Skeletal muscle satellite cell (primary cell): Measurements from ENCODE around the gene HTR2A.

Experiments
- H3K27me3 ChIP-seq: 2 replicates; pipeline ENCODE4 v1.7.0; 2013; ENCODE audit warnings: low read length; ENCODE audit not compliant: control insufficient read depth, insufficient read depth
- H3K36me3 ChIP-seq: 2 replicates; pipeline ENCODE4 v1.7.0; 2013; ENCODE audit warnings: mild to moderate bottlenecking, control low read depth, low read length; ENCODE audit not compliant: insufficient read depth
- H3K4me1 ChIP-seq: 2 replicates; pipeline ENCODE4 v1.7.0; 2013; ENCODE audit warnings: low read length; ENCODE audit not compliant: control insufficient read depth, insufficient read depth
- H3K4me2 ChIP-seq: 2 replicates; pipeline ENCODE4 v1.7.0; 2013; ENCODE audit warnings: mild to moderate bottlenecking, low read length
- H3K4me3 ChIP-seq: 2 replicates; pipeline ENCODE4 v1.7.0; 2013; ENCODE audit warnings: low read length
- H3K9ac ChIP-seq: 2 replicates; pipeline ENCODE4 v1.7.0; 2013; ENCODE audit warnings: mild to moderate bottlenecking, low read depth, low read length, moderate library complexity
- H3K9me3 ChIP-seq: replicated peaks from 2 replicates; pipeline ENCODE4 v1.7.0; 2013; ENCODE audit warnings: mild to moderate bottlenecking, control low read depth, low read length

HTR2A gene

GRCh38 chr13:46782066-46782465, 114.8 kb downstream of the HTR2A start:
- Histone ChIP-seq H3K36me3 (peaks cover 75% of the 10 kb centered on the region), H3K9ac (no peak overlapping the region), H3K9me3 (no peaks in the 10 kb centered on the region), H3K4me3 (no peak overlapping the region), H3K4me2 (no peak overlapping the region), H3K27me3 (no peaks in the 10 kb centered on the region), H3K4me1 (peaks cover 10% of the 10 kb centered on the region)
